Measurements from ENCODE around the gene TNFRSF6B.

The TNFRSF6B gene

DNA sequence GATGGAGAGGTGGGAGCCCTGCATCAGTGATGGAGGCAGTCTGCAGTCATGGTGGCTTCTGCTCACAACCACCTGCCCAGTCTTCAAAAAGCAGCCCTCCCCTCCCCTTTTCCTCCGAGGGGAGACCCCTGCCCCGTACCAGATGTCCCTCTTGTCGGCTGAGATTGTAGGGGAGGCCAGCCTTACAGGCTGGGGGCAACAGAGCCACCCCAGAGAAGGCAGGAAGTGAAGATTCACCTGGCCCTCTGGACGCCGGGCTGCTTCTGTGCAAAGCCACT is 4.5 kb downstream of the TNFRSF6B start:
- TF ChIP-seq, protein P1, sequence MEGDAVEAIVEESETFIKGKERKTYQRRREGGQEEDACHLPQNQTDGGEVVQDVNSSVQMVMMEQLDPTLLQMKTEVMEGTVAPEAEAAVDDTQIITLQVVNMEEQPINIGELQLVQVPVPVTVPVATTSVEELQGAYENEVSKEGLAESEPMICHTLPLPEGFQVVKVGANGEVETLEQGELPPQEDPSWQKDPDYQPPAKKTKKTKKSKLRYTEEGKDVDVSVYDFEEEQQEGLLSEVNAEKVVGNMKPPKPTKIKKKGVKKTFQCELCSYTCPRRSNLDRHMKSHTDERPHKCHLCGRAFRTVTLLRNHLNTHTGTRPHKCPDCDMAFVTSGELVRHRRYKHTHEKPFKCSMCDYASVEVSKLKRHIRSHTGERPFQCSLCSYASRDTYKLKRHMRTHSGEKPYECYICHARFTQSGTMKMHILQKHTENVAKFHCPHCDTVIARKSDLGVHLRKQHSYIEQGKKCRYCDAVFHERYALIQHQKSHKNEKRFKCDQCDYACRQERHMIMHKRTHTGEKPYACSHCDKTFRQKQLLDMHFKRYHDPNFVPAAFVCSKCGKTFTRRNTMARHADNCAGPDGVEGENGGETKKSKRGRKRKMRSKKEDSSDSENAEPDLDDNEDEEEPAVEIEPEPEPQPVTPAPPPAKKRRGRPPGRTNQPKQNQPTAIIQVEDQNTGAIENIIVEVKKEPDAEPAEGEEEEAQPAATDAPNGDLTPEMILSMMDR (IDR thresholded peaks at IDR 0.05; ENCODE audit: borderline replicate concordance, control extremely low read depth, extremely low read depth, insufficient read depth, missing control alignments), result no peak
- no peak for DNase-seq (ENCODE audit: low spot score)
- in situ Hi-C loops (cut with MboI; ENCODE audit: low sequenced_read_pairs, unreplicated experiment), result loop anchor here (10.0 kb wide), 1 partner anchor 154 kb away; no protein-coding TSS in a partner anchor

DNA sequence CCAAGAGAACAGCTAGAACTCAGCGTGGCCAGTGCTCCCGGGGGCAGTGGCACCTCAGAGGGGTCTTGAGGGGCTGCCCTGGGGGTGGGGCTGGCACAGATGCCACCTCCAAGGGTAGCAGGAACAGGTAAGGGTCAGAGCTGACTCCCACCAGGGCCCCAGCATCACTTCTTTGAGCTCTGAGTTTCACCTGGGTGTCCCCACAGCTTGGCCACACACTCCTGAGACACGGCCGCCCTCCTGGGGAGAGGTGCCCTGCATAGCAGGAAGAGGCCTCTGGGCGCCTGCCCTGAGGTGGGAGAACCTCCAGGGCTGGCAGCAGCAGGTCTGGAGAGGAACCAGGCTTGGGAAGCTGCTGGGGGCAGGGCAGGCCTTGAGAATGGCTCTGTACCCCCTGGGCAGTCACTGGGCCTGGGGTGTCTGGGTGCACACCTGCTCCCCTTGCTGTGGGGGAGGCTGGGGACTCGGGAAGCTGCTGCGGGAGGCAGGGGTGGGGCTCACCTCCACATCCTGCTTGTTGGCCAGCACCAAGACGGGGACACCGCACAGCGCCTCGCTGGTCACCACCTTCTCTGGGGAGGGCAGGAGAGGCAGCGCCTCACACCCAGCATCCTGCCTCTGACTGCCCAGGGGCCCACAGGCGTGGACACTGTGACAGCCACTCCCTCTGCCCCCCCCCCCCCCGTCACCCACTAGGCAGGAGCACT is 5.0 kb downstream of the TNFRSF6B start:
- no peak for DNase-seq (ENCODE audit: low spot score)
- TF ChIP-seq, protein P1 (IDR thresholded peaks at IDR 0.05; ENCODE audit: borderline replicate concordance, control extremely low read depth, extremely low read depth, insufficient read depth, missing control alignments), result no peak
- in situ Hi-C loops (cut with MboI; ENCODE audit: low sequenced_read_pairs, unreplicated experiment), result loop anchor here (10.0 kb wide), 1 partner anchor 153 kb away; no protein-coding TSS in a partner anchor

DNA sequence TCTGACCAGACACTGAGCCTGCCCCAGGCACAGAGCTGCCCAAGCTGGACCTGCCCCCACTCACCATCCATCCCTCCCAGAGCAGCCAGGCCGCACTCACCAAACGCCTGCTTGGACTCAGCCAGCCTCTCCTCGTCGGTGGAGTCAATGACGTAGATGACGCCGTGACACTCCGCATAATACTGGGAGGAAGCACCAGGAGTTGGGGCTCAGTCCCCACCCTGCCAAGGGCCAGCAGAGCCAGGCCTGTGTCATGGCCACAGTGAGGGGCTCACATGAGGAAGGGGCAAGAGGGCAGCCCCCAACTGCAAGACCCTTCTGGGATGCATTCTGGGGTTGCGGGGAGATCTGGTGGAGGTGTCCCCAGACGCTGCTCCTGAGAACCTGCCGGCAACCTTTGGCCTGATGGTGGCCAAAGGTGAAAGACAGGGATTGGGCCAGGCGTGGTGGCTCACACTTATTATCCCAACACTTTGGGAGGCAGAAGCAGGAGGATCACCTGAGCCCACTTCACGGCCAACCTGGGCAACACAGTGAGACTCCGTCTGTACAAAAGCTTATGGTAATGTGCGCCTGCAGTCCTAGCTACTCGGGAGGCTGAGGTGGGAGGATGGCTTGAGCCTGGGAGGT is 5.7 kb downstream of the TNFRSF6B start:
- no peak for DNase-seq (ENCODE audit: low spot score)
- in situ Hi-C loops (cut with MboI; ENCODE audit: low sequenced_read_pairs, unreplicated experiment), result loop anchor here (10.0 kb wide), 1 partner anchor 153 kb away; no protein-coding TSS in a partner anchor

DNA sequence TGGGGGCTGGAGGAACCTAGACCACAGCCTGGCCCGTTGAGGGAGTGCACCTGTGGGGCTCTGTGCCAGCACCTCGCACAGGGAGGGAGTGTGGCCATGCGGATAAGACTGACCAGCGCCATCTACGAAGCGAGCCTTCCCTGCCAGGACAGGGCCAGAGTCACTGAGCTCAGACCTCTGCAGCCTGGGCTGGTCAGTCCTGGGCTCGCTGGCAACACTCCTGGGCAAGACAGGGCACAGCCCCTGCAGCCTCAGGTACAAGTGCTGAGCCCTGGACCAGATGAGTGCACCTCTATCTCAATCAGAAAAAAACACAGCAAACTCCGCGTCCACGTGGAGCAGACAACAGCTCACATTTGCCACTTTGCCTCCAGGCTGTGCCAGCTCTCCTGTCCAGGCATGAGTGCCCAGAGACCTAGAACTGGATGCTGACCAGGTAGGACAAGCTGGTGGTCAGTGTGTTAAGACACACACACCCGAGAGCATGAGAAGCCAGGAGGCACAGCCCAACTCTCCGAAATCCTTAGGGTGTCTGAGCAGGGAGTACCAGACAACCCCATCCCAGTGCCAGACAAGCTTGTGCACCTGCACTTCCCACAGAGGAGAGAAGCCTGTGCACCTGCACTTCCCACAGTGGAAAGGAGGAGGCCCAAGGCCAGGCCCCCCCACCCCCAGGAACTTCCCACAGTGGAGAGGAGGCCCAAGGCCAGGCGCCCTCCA is 6.5 kb downstream of the TNFRSF6B start:
- in situ Hi-C loops (cut with MboI; ENCODE audit: low sequenced_read_pairs, unreplicated experiment), result loop anchor here (10.0 kb wide), 1 partner anchor 152 kb away; no protein-coding TSS in a partner anchor
- no peak for DNase-seq (ENCODE audit: low spot score)
- TF ChIP-seq, protein P1 (IDR thresholded peaks at IDR 0.05; ENCODE audit: borderline replicate concordance, control extremely low read depth, extremely low read depth, insufficient read depth, missing control alignments), result no peak

More for the DNA sequence above, 5.7 kb downstream of the TNFRSF6B start:
- TF ChIP-seq, protein P1 (IDR thresholded peaks at IDR 0.05; ENCODE audit: borderline replicate concordance, control extremely low read depth, extremely low read depth, insufficient read depth, missing control alignments), result no peak

DNA sequence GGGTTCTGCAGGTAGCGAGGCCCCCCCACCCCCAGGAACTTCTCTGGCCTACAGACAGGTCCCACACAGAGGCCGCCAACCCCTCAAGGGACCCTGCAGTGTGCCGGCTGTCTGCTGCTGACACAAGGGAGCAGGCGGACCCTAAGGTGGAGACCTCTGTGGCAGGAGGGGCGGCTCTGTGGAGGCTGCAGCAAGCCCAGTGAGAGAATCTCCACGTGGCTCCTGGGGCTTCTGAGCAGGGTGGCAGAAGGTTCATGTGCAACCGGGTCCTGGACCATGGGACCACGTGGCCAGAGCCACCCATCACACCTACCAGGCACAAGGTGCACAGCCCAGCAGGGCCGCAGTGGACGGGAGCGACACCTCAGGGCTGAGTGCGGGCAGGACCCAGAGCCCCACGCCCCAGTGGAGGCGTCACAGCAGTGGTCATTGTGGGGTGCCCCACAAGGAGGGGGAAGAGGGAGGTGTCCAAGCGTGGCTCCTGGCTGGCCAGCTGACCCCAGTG is 7.1 kb downstream of the TNFRSF6B start:
- TF ChIP-seq, protein P1 (IDR thresholded peaks at IDR 0.05; ENCODE audit: borderline replicate concordance, control extremely low read depth, extremely low read depth, insufficient read depth, missing control alignments), result no peak
- DNase-seq (ENCODE audit: low spot score), result no peak
- in situ Hi-C loops (cut with MboI; ENCODE audit: low sequenced_read_pairs, unreplicated experiment), result loop anchor here (10.0 kb wide), 1 partner anchor 151 kb away; no protein-coding TSS in a partner anchor

All from GM13976 (cell line).